ENCODE measurements around the gene ITPR1.

DNA sequence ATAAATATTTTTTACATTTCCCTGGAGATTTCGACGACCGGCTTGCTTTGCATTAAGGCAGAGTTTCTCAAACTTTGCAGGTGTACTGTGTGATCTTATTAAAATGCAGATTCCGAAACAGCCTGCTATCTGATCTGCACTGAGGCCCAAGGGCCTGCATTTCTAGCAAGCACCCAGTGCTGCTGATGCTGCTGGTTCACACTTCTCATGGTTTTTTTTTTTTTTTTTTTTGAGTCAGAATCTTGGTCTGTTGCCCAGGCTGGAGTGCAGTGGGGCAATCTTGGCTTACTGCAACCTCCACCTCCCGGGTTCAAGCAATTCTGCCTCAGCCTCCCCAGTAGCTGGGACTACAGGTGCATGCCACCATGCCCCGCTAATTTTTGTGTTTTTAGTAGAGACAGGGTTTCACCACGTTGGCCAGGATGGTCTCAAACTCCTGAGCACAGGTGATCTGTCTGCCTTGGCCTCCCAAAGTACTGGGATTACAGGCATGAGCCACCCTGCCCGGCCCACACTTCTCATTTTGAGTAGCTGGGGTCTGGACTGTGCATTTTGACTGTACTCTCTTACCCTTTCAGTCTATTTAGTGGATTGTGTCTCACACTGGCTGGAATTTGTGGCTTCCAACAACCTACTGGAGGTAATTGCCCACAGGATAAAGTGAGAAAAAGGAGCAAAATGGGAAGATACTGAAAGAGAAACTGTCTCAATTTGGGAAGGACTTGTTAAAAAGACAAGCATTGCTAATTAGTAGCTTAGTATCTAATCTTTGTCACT is 94.1 kb downstream of the ITPR1 start:
- TF ChIP-seq TCF4 (CRISPR knock-in tag; IDR thresholded peaks at IDR 0.05; ENCODE audit: borderline replicate concordance): no peak
- TF ChIP-seq, protein P1, sequence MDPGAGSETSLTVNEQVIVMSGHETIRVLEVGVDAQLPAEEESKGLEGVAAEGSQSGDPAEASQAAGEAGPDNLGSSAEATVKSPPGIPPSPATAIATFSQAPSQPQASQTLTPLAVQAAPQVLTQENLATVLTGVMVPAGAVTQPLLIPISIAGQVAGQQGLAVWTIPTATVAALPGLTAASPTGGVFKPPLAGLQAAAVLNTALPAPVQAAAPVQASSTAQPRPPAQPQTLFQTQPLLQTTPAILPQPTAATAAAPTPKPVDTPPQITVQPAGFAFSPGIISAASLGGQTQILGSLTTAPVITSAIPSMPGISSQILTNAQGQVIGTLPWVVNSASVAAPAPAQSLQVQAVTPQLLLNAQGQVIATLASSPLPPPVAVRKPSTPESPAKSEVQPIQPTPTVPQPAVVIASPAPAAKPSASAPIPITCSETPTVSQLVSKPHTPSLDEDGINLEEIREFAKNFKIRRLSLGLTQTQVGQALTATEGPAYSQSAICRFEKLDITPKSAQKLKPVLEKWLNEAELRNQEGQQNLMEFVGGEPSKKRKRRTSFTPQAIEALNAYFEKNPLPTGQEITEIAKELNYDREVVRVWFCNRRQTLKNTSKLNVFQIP (CRISPR knock-in tag; IDR thresholded peaks at IDR 0.05; ENCODE audit: borderline replicate concordance, low read depth): no peak
- TF ChIP-seq BACH2 (CRISPR knock-in tag; IDR thresholded peaks at IDR 0.05; ENCODE audit: borderline replicate concordance): no peak
- TF ChIP-seq OSR1 (CRISPR knock-in tag; IDR thresholded peaks at IDR 0.05): no peak
- TF ChIP-seq GLIS3 (CRISPR knock-in tag; IDR thresholded peaks at IDR 0.05): no peak
- no peak for TF ChIP-seq ARNTL (CRISPR knock-in tag; IDR thresholded peaks at IDR 0.05; ENCODE audit: borderline replicate concordance, low read depth)
- TF ChIP-seq ZNF565 (CRISPR knock-in tag; conservative IDR thresholded peaks at IDR 0.05; ENCODE audit: low read depth): no peak
- no peak for TF ChIP-seq ZNF8 (CRISPR knock-in tag; IDR thresholded peaks at IDR 0.05)
- no peak for TF ChIP-seq ZFP30 (CRISPR knock-in tag; IDR thresholded peaks at IDR 0.05)

Data from SK-N-SH treated with all-trans-retinoic acid at 6 μM for 48 hours (cell line).